Cardiac ventricle fibroblast (primary cell): ENCODE data around the gene TMEM30B. TPM values are rescaled to one million over a fixed set of nuclear protein-coding genes. Genes with fewer than 3 reads are reported as not detected.

ENCODE experiments used
- total RNA-seq: library from RNA; depleted of rRNA; stranded (reverse); fragments of >200 nt; gene quantifications from 2 replicates; pipeline ENCODE4 v1.2.3, GENCODE V29; 2015

TMEM30B gene, protein sequence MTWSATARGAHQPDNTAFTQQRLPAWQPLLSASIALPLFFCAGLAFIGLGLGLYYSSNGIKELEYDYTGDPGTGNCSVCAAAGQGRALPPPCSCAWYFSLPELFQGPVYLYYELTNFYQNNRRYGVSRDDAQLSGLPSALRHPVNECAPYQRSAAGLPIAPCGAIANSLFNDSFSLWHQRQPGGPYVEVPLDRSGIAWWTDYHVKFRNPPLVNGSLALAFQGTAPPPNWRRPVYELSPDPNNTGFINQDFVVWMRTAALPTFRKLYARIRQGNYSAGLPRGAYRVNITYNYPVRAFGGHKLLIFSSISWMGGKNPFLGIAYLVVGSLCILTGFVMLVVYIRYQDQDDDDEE
- 0.05 TPM in 1 of 2 replicates, not detected in the other for total RNA-seq

DNA sequence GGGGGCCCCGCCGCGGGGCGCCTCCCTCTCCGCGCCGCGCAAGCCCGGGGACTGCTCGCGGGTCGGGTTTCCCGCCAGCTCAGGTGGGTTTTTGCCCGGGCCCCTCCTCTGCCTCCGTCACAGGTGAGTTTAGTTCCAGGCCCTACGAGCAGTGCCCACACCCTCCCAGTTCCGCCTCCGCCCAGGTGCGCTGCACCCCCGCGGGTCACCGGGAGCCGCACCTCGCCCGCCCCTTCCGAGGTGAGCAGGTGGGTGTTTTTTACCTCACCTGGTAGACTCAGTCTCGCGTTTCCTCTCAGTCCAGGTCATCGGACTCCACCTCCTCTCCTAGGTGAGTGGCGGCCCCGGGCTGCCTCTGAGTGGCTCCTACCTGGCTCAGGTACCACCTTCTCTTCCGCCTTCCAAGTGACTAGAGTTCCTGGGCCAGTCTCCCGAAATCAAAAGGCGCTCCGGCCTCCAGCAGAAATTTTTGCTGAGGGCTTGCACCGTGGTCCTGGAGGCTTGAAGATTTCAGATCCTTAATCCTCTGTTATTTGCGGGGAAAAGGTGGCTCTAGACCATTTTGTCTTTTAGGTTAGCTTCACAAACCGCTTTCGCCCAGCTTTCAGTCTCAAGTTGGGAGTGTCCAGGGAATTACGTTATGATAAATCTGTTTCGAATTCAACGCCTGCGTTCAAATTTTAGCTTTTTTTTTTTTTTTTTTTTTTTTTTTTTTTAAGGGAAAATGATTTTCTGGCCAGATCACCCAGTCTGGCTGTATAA lies at the start of gene TMEM30B:
Gene TMEM30B, minus strand, starts transcription at position 153 of the 762 bp plus-strand sequence. CDS start 191 bp downstream, outside the sequence.

DNA sequence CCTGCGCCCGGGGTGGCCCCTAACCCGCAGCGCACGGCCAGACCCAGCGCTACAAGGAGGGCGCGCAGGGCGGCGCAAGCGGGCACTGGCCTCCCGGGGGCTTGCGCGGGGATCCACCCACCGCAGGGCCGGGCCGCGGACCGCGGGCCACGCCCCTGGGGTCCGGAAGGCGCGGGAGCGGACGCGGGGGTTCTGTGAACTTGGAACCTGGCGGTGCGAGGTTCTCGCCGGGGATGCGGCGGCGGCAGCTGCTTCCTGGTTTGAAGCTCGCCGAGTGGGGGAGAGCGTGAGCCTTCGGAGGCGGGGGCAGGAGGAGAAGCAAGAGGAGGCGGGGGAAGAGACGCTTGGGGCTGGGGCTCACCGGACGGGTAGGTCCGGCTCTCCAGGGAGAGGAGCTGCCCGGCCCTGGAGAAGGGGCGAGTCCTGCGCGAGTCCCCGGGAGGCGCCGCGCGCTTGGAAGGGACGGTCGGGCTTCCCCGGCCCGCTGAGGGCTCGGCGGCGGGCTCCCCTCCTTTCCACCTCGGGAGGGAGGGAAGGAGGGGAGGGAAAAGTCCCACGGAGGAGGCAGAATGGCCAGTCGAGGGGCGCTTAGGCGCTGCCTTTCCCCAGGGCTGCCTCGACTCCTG lies 40.4 kb upstream of the TMEM30B start, which contains the start of gene PRKCH:
Gene PRKCH, plus strand, starts transcription at position 195 of the 626 bp plus-strand sequence. CDS start 523 bp downstream, outside the sequence.

Other genes with a start within 250 kb of the TMEM30B start
- 5.1 and 6.7 TPM in 2 replicates for gene PRKCH, start 40.2 kb upstream of the TMEM30B start, total RNA-seq